BE2C (cell line): ENCODE results near the gene ZNF346.

Source experiments
- DNase-seq: peaks from one replicate; pipeline ENCODE4 v3.0.0-alpha.2; 2020
- H3K27me3 ChIP-seq: fragments of 250-450 bp; sonication (Bioruptor Pico); 2 replicates; pipeline ENCODE4 v1.5.1; 2020; ENCODE audit warnings: mild to moderate bottlenecking
- H3K36me3 ChIP-seq: fragments of 250-450 bp; sonication (Bioruptor Pico); 2 replicates; pipeline ENCODE4 v1.5.1; 2020; ENCODE audit warnings: mild to moderate bottlenecking
- H3K4me1 ChIP-seq: fragments of 250-450 bp; sonication (Bioruptor Pico); 2 replicates; pipeline ENCODE4 v1.5.1; 2020
- H3K4me3 ChIP-seq: 2 replicates; pipeline ENCODE4 v1.5.1; 2011; ENCODE audit warnings: low read depth, low read length
- H3K9me3 ChIP-seq: fragments of 250-450 bp; sonication (Bioruptor Pico); 2 replicates; pipeline ENCODE4 v1.5.1; 2020
- TF ChIP-seq, protein P1 (sequence below): IDR thresholded peaks from 2 replicates; pipeline ENCODE4 v1.5.1; 2012; ENCODE audit warnings: mild to moderate bottlenecking, low read depth, low read length

The ZNF346 gene

DNA sequence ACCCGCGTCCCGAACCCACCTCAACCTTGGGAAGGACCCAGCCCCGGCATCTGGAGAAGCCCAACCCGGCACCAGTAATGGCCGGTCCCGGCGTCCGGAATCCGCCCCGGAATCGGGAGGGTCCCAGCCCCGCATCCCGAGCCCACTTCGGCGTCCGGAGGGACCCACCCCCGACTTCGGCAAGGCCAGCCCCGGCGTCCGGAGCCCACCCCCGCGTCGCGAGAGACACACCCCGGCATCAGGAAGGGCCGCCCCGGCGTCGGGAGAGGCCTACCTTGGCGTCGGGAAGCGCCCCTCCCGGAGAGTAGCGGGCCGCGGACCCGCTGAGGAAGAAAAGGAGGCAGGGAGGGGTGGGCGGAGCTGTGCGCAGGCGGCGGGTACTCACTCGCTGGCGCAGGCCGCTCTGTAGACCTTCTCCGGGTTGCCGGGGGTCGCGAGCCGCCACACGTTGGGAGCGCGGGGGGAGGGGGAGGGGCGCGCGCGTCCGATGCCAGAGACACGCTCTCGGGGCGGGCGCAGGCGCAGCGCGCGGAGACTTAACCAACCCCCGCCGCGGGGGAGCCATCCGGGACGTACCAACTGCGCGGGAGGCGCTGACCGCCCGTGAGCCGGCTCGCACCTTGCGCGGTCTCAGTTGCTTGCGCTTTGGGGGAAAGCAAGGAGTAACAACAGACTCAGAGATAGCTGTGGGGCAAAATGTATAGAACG, 16.1 kb upstream of the ZNF346 start, which contains the start of gene UIMC1:
UIMC1 (minus strand) TSS at position 515 of the 708 bp plus-strand sequence. CDS start 24,164 bp downstream, outside the sequence.
- peak; percentile 97 for DNase-seq
- Histone ChIP-seq H3K4me1 (0 out of 2 replicates have a peak, but pooled peaks cover 4% of the 10 kb centered on the region), H3K36me3 (peaks cover 4% of the 10 kb centered on the region; the same call in 1 of the 2 replicates), H3K27me3 (no peaks in the 10 kb centered on the region), H3K4me3 (peak within 1 kb of the TSS; percentile 82), H3K9me3 (no peaks in the 10 kb centered on the region)
- TF ChIP-seq, protein P1, sequence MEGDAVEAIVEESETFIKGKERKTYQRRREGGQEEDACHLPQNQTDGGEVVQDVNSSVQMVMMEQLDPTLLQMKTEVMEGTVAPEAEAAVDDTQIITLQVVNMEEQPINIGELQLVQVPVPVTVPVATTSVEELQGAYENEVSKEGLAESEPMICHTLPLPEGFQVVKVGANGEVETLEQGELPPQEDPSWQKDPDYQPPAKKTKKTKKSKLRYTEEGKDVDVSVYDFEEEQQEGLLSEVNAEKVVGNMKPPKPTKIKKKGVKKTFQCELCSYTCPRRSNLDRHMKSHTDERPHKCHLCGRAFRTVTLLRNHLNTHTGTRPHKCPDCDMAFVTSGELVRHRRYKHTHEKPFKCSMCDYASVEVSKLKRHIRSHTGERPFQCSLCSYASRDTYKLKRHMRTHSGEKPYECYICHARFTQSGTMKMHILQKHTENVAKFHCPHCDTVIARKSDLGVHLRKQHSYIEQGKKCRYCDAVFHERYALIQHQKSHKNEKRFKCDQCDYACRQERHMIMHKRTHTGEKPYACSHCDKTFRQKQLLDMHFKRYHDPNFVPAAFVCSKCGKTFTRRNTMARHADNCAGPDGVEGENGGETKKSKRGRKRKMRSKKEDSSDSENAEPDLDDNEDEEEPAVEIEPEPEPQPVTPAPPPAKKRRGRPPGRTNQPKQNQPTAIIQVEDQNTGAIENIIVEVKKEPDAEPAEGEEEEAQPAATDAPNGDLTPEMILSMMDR: no peak

- no peaks in the 10 kb centered on the region for H3K9me3 ChIP-seq
- no peaks in the 10 kb centered on the region for H3K27me3 ChIP-seq
- peaks cover 4% of the 10 kb centered on the region; the same call in 1 of the 2 replicates for H3K36me3 ChIP-seq
- TF ChIP-seq, protein P1: no peak
- no peak for DNase-seq
- H3K4me1 ChIP-seq: 0 out of 2 replicates have a peak, but pooled peaks cover 2% of the 10 kb centered on the region
- no peak overlapping the region for H3K4me3 ChIP-seq
These were observed 13.8 kb upstream of the ZNF346 start for GRCh38 chr5:177008716-177009115.

DNA sequence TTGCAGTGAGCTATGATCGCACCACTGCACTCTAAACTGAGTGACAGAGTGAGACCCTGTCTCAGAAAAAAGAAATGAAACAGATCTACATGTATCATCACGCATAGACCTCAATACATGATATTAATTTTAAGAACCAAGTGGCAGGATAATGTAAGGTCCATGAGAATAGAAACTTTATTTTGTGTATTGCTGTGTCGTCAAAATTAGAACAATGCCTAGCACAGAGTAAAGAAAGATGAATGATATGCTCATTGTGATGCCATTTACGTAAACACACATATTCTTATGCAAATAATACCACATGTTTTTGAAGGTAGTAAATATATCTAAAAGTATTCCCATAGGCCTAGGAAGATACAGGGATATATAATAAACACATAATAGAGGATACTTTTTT, 12.3 kb upstream of the ZNF346 start:
- H3K4me1 ChIP-seq: no peaks in the 10 kb centered on the region
- TF ChIP-seq, protein P1: no peak

DNA sequence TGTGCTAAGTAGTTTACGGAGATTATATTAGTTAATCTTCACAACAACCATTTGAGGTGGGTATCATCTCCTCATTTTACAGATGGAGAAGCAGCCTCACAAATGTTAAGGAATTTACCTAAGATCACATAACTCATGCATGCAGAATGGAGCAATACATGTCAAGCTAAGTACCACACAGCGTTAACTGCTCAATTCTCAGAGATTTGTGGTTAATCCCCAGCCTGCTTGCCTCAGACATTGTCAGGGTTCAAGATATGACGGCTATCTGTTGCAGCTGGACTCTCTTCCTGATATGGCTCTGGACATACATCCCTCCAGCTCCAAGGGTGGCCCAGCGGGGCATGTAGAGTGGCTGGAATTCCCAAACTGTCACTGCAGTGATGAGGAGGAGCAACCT, 7.3 kb upstream of the ZNF346 start:
- no peaks in the 10 kb centered on the region for H3K27me3 ChIP-seq
- DNase-seq: no peak
- H3K4me1 ChIP-seq: no peaks in the 10 kb centered on the region
- TF ChIP-seq, protein P1: no peak
- no peaks in the 10 kb centered on the region for H3K9me3 ChIP-seq
- H3K36me3 ChIP-seq: no peaks in the 10 kb centered on the region
- no peak overlapping the region for H3K4me3 ChIP-seq

More for the DNA sequence above, 12.3 kb upstream of the ZNF346 start:
- Histone ChIP-seq H3K36me3 (peaks cover 4% of the 10 kb centered on the region; the same call in 1 of the 2 replicates), H3K27me3 (no peaks in the 10 kb centered on the region), H3K4me3 (no peak overlapping the region), H3K9me3 (no peaks in the 10 kb centered on the region)
- DNase-seq: no peak

DNA sequence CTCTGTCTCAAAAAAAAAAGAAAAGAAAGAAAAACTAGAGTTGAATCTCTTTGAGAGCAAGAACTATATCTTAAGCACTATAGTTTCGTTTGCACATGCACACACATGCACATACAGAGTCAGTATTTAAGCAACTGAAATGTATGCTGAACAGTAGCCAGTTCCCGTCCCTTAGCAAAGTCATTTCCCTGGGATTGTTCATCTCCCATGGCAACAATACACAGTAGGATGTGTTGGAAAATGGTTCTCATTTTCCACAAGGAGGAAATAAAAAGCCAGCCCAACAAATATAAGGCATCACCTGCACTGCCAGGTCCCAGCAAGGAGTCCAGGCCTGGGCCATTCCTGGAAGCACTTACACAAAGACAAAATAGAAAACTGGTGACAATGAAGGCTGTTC, 4.2 kb upstream of the ZNF346 start:
- no peak for DNase-seq
- no peaks in the 10 kb centered on the region; the same call in 1 of the 2 replicates for H3K4me1 ChIP-seq
- TF ChIP-seq, protein P1: no peak
- H3K36me3 ChIP-seq: no peaks in the 10 kb centered on the region
- no peaks in the 10 kb centered on the region for H3K9me3 ChIP-seq
- no peaks in the 10 kb centered on the region for H3K27me3 ChIP-seq
- no peak overlapping the region for H3K4me3 ChIP-seq

- Histone ChIP-seq H3K36me3 (no peaks in the 10 kb centered on the region), H3K27me3 (no peaks in the 10 kb centered on the region), H3K4me1 (no peaks in the 10 kb centered on the region; the same call in 1 of the 2 replicates), H3K4me3 (no peak overlapping the region), H3K9me3 (no peaks in the 10 kb centered on the region)
- DNase-seq: no peak
- TF ChIP-seq, protein P1: no peak
These were observed 2.5 kb upstream of the ZNF346 start for GRCh38 chr5:177020033-177020432.
